SH-SY5Y (cell line): ENCODE measurements around the gene RBM18.

Experiments used
- GATA2 ChIP-seq: IDR thresholded peaks from 2 replicates; pipeline ENCODE4 v1.6.1; 2011; ENCODE audit warnings: mild to moderate bottlenecking, low read depth, low read length
- GATA3 ChIP-seq: IDR thresholded peaks from 2 replicates; pipeline ENCODE4 v1.6.1; 2011; ENCODE audit warnings: low read depth, mild to moderate bottlenecking, low read length, moderate library complexity

DNA sequence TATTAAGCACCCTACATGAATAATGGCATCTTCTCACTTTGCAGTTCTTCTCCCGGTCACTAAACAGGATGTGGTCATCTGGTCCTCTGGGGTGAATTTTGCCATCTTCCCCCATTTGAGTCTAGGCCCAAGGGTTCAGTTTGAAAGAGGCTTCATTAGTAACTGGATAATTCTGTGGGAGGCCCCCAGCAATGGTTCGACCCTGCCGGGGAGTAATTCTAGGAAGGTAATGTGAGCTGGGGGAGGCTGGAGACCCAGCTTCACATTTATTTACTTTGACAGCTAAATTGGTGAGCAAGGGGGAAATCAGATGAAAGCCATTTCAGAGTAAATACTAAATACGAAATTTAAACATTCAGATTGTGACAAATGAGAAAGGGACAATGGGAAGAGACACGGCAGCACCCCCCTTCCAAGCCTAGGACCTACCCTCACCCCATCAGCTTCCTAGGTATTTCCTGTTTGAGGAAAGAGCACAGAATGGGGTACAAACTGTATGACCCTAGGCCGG, 31.8 kb downstream of the RBM18 start:
- TF ChIP-seq GATA2 (no peak), GATA3 (no peak)
